ENCODE measurements around the gene SH3BGRL3. TPM values are rescaled to one million over a fixed set of nuclear protein-coding genes. Genes with fewer than 3 reads are reported as not detected.
A peak's percentile ranks its signal among the peaks of the same experiment; 100 is the strongest.

Gene SH3BGRL3
- total and polyA plus RNA-seq, 2 of the 13 experiments (the other 11 are each of a cell fraction or from before 2014, with no cell fraction given) = 11.4 to 12.2 TPM

DNA sequence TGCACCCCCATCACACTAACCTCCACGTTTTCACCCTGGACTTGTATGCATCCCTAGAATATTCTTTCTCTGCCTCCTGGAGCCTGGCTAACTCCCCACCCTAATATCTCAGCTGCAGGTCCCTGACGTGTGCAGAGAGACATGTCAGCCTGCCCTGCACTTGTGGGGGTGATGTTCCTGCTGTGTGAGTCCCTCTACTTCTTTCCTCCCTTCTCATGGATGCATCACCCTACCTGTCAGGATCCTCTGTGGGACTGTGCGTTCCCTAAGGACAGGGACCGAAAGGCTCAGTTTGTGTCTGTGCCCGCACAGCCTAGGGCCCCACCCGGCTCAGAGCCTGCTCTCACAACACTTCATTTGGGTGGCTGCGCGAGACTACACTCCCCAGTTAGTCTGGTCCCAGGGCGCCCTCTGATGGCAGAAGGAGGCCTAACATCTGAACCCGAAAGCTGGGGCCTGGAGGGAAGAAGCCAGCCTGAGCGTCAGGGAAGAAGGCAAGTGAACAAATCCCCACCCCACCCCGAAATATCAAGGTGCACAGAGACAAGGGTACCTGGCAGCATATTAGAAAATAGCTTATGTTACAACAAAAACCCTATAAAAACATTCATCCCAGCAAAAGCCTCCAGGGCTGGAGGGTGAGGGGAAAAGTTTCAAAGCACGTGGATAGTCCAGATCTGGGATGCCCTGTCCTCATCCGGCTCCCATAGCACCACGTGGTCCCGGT, 41.6 kb downstream of the SH3BGRL3 start (continued):
- TF ChIP-seq, protein P1, sequence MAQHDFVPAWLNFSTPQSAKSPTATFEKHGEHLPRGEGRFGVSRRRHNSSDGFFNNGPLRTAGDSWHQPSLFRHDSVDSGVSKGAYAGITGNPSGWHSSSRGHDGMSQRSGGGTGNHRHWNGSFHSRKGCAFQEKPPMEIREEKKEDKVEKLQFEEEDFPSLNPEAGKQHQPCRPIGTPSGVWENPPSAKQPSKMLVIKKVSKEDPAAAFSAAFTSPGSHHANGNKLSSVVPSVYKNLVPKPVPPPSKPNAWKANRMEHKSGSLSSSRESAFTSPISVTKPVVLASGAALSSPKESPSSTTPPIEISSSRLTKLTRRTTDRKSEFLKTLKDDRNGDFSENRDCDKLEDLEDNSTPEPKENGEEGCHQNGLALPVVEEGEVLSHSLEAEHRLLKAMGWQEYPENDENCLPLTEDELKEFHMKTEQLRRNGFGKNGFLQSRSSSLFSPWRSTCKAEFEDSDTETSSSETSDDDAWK (CRISPR knock-in tag; IDR thresholded peaks at IDR 0.05) = no peak
- TF ChIP-seq PHB2 (IDR thresholded peaks at IDR 0.05; ENCODE audit: partially characterized antibody) (no peak), BORCS8-MEF2B (CRISPR knock-in tag; IDR thresholded peaks at IDR 0.05) (0 out of 2 replicates have a peak, but pooled peaks have one; percentile 23), ZNF713 (CRISPR knock-in tag; IDR thresholded peaks at IDR 0.05) (no peak), SP4 (CRISPR knock-in tag; IDR thresholded peaks at IDR 0.05) (peak; percentile 62; the same call in 1 of the 2 replicates), ZNF12 (CRISPR knock-in tag; IDR thresholded peaks at IDR 0.05) (no peak), YEATS2 (CRISPR knock-in tag; IDR thresholded peaks at IDR 0.05; ENCODE audit: borderline replicate concordance) (peak; percentile 52; the same call in 1 of the 2 replicates), ZSCAN31 (CRISPR knock-in tag; IDR thresholded peaks at IDR 0.05; ENCODE audit: low read depth) (0 out of 2 replicates have a peak, but pooled peaks have one; percentile 31), ZNF547 (CRISPR knock-in tag; IDR thresholded peaks at IDR 0.05) (no peak), SPEN (CRISPR knock-in tag; IDR thresholded peaks at IDR 0.05; ENCODE audit: low read depth) (peak; percentile 52), MED13 (CRISPR knock-in tag; IDR thresholded peaks at IDR 0.05) (no peak), MAF1 (CRISPR knock-in tag; IDR thresholded peaks at IDR 0.05; ENCODE audit: borderline replicate concordance) (no peak), ZNF337 (CRISPR knock-in tag; IDR thresholded peaks at IDR 0.05; ENCODE audit: borderline replicate concordance, low read depth) (no peak), ZNF614 (CRISPR knock-in tag; IDR thresholded peaks at IDR 0.05; ENCODE audit: borderline replicate concordance) (0 out of 2 replicates have a peak, but pooled peaks have one; percentile 9), ZNF350 (CRISPR knock-in tag; IDR thresholded peaks at IDR 0.05; ENCODE audit: borderline replicate concordance, low read depth) (peak; percentile 26; the same call in 1 of the 2 replicates), ZNF546 (CRISPR knock-in tag; conservative IDR thresholded peaks at IDR 0.05) (no peak), ZSCAN29 (CRISPR knock-in tag; conservative IDR thresholded peaks at IDR 0.05) (no peak), NRL (CRISPR knock-in tag; IDR thresholded peaks at IDR 0.05; ENCODE audit: borderline replicate concordance) (no peak), HNRNPL (IDR thresholded peaks at IDR 0.05; ENCODE audit: low read depth, low read length) (no peak), ELF3 (CRISPR knock-in tag; IDR thresholded peaks at IDR 0.05) (peak; percentile 24; the same call in 1 of the 2 replicates)
- TF ChIP-seq, protein P2, sequence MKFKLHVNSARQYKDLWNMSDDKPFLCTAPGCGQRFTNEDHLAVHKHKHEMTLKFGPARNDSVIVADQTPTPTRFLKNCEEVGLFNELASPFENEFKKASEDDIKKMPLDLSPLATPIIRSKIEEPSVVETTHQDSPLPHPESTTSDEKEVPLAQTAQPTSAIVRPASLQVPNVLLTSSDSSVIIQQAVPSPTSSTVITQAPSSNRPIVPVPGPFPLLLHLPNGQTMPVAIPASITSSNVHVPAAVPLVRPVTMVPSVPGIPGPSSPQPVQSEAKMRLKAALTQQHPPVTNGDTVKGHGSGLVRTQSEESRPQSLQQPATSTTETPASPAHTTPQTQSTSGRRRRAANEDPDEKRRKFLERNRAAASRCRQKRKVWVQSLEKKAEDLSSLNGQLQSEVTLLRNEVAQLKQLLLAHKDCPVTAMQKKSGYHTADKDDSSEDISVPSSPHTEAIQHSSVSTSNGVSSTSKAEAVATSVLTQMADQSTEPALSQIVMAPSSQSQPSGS (CRISPR knock-in tag; IDR thresholded peaks at IDR 0.05) = no peak
- TF ChIP-seq, protein P3, sequence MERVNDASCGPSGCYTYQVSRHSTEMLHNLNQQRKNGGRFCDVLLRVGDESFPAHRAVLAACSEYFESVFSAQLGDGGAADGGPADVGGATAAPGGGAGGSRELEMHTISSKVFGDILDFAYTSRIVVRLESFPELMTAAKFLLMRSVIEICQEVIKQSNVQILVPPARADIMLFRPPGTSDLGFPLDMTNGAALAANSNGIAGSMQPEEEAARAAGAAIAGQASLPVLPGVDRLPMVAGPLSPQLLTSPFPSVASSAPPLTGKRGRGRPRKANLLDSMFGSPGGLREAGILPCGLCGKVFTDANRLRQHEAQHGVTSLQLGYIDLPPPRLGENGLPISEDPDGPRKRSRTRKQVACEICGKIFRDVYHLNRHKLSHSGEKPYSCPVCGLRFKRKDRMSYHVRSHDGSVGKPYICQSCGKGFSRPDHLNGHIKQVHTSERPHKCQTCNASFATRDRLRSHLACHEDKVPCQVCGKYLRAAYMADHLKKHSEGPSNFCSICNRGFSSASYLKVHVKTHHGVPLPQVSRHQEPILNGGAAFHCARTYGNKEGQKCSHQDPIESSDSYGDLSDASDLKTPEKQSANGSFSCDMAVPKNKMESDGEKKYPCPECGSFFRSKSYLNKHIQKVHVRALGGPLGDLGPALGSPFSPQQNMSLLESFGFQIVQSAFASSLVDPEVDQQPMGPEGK (CRISPR knock-in tag; IDR thresholded peaks at IDR 0.05) = peak; percentile 53; the same call in 1 of the 2 replicates
- TF ChIP-seq, protein P4, sequence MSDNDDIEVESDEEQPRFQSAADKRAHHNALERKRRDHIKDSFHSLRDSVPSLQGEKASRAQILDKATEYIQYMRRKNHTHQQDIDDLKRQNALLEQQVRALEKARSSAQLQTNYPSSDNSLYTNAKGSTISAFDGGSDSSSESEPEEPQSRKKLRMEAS (IDR thresholded peaks at IDR 0.05) = no peak; the same call in 1 of the 2 replicates
- TF ChIP-seq, protein P5, sequence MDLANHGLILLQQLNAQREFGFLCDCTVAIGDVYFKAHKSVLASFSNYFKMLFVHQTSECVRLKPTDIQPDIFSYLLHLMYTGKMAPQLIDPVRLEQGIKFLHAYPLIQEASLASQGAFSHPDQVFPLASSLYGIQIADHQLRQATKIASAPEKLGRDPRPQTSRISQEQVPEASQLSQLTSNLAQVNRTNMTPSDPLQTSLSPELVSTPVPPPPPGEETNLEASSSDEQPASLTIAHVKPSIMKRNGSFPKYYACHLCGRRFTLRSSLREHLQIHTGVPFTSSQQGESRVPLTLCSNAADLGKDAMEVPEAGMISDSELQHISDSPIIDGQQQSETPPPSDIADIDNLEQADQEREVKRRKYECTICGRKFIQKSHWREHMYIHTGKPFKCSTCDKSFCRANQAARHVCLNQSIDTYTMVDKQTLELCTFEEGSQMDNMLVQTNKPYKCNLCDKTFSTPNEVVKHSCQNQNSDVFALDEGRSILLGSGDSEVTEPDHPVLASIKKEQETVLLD (CRISPR knock-in tag; IDR thresholded peaks at IDR 0.05; ENCODE audit: low read depth) = no peak
